Measurements from ENCODE around the gene COG1. TPM values are rescaled to one million over a fixed set of nuclear protein-coding genes. Genes with fewer than 3 reads are reported as not detected.
A peak's percentile ranks its signal among the peaks of the same experiment; 100 is the strongest.

The COG1 gene
- total and polyA plus RNA-seq, 2 of the 8 experiments (the other 6 are each of a cell fraction or from before 2014, with no cell fraction given) = 11.0 to 19.5 TPM

- Histone ChIP-seq H3K9ac (replicated peaks in 1 of 4; ENCODE audit: extremely low read depth in 1 of 4, low read depth in 3 of 4, low read length in 3 of 4) (no peak overlapping the region), H2BK20ac (ENCODE audit: low read length) (no peak overlapping the region), H3K79me2 (ENCODE audit: control insufficient read depth in 1 of 2, insufficient read depth in 2 of 2, low read length in 2 of 2) (peaks cover 10 to 79% of the 10 kb centered on the region in 2 experiments), H4K91ac (replicated peaks; ENCODE audit: insufficient read length, low read length) (no peak overlapping the region), H2AK5ac (ENCODE audit: low read depth, low read length) (no peak overlapping the region), H2BK5ac (ENCODE audit: low read depth, low read length) (no peak overlapping the region), H2BK12ac (ENCODE audit: low read depth, low read length) (no peak overlapping the region; the same call in 1 of the 2 replicates), H3K14ac (ENCODE audit: insufficient read length) (no peak overlapping the region), H4K5ac (ENCODE audit: insufficient read length, low read depth, low read length) (no peak overlapping the region), H4K20me1 (replicated peaks in 1 of 2; ENCODE audit: control insufficient read depth in 1 of 2, insufficient read depth in 2 of 2, low read length in 2 of 2) (peaks cover 2 to 7% of the 10 kb centered on the region in 2 experiments), H4K8ac (ENCODE audit: extremely low read depth, insufficient read depth, low read length) (0 out of 2 replicates have a peak overlapping the region, but pooled peaks have one; percentile 1), H3K9me3 (ENCODE audit: insufficient read depth in 2 of 2, low read depth in 1 of 2, low read length in 1 of 2) (no peaks in the 10 kb centered on the region), H3K23me2 (ENCODE audit: low read depth, low read length) (peaks cover 6% of the 10 kb centered on the region), H3K4ac (replicated peaks; ENCODE audit: insufficient read length, low read depth, low read length) (no peak overlapping the region), H3K79me1 (ENCODE audit: low read depth, low read length) (peaks cover 4% of the 10 kb centered on the region; the same call in 1 of the 2 replicates), H3K36me3 (ENCODE audit: control insufficient read depth in 2 of 4, insufficient read depth in 4 of 4, low read length in 3 of 4) (peaks cover 0 to 3% (median 0%) of the 10 kb centered on the region in 4 experiments; a peak in 1 of 8 replicates), H3K27me3 (replicated peaks in 1 of 4; ENCODE audit: control insufficient read depth in 3 of 4, extremely low read depth in 1 of 4, insufficient read depth in 3 of 4, low read length in 3 of 4) (no peaks in the 10 kb centered on the region), H3K18ac (ENCODE audit: extremely low read depth, low read length) (no peak overlapping the region), H2BK15ac (ENCODE audit: low read length) (no peak overlapping the region), H3K4me3 (ENCODE audit: extremely low read depth in 1 of 4, insufficient read depth in 2 of 4, low read depth in 3 of 4, low read length in 4 of 4) (no peak overlapping the region), H2BK120ac (replicated peaks; ENCODE audit: low read depth, low read length) (no peak overlapping the region), H3K56ac (replicated peaks; ENCODE audit: insufficient read length, low read depth, low read length) (no peak overlapping the region), H3K4me1 (replicated peaks in 1 of 4; ENCODE audit: control insufficient read depth in 3 of 4, insufficient read depth in 4 of 4, low read length in 3 of 4) (peaks cover 2 to 11% (median 6%) of the 10 kb centered on the region in 4 experiments; a peak in 6 of 7 replicates), H3K27ac (ENCODE audit: low read depth, low read length) (no peak overlapping the region), H3K4me2 (ENCODE audit: insufficient read depth in 1 of 2, low read depth in 2 of 2, low read length in 2 of 2) (peak overlapping the region in 1 of 2 experiments; percentile 99; a peak in 1 of 4 replicates), H2AFZ (ENCODE audit: low read length) (no peak overlapping the region), H3K23ac (ENCODE audit: insufficient read length) (no peak overlapping the region)
- 96% methylated on average over 6 of the region's 6 CpGs; no CpG with 5 or more reads in 1 of the 2 experiments for WGBS, 2 experiments (ENCODE audit: extremely low coverage in 1 of 2, insufficient coverage in 1 of 2, insufficient read length in 1 of 2, insufficient replicate concordance in 2 of 2, low coverage in 1 of 2, low lambda C conversion rate in 2 of 2, missing lambda C conversion rate in 1 of 2)
- DNase-seq (ENCODE audit: low read depth in 1 of 2, low spot score in 2 of 2) (no peak), FAIRE-seq (no peak)
- POLR2A ChIA-PET (ENCODE audit: partially characterized antibody) = interaction anchor here (1.0 kb wide), 1 partner anchor 15 kb away, joined by 4 read pairs; no protein-coding TSS in a partner anchor
- CTCF ChIA-PET (ENCODE audit: partially characterized antibody) = interaction anchor here (1.0 to 2.2 kb wide), 3 partner anchors 15 to 33 kb away, joined by 3 to 5 read pairs (median 4); no protein-coding TSS in a partner anchor
- TF ChIP-seq MAFK (IDR thresholded peaks at IDR 0.05; ENCODE audit: low read depth, low read length) (no peak), TBP (IDR thresholded peaks at IDR 0.05; ENCODE audit: low read depth, low read length) (no peak), POU5F1 (IDR thresholded peaks at IDR 0.05; ENCODE audit: low read depth, low read length) (no peak), RAD21 (IDR thresholded peaks at IDR 0.05 in 1 of 2, conservative IDR thresholded peaks at IDR 0.05 in 1 of 2; ENCODE audit: low read depth in 2 of 2, low read length in 2 of 2) (no peak), RNF2 (IDR thresholded peaks at IDR 0.05; ENCODE audit: borderline replicate concordance, low read depth, low read length, missing control alignments, poor library complexity, severe bottlenecking) (no peak), USF2 (IDR thresholded peaks at IDR 0.05; ENCODE audit: low read length) (no peak), MAX (IDR thresholded peaks at IDR 0.05) (no peak), KDM4A (IDR thresholded peaks at IDR 0.05; ENCODE audit: low read depth, low read length, severe bottlenecking) (no peak), SRF (IDR thresholded peaks at IDR 0.05; ENCODE audit: low read depth, low read length) (no peak), TEAD4 (IDR thresholded peaks at IDR 0.05; ENCODE audit: low read depth, low read length) (no peak), ATF3 (IDR thresholded peaks at IDR 0.05; ENCODE audit: insufficient read depth, low read depth, low read length) (no peak)
These were observed 37.2 kb downstream of the COG1 start for GRCh38 chr17:73230088-73230487.
